SK-N-SH (cell line): Measurements from ENCODE around the gene SV2B. TPM values are rescaled to one million over a fixed set of nuclear protein-coding genes. Genes with fewer than 3 reads are reported as not detected.

Experiments used
- CTCF ChIA-PET: fragments of 300-600, 350-600 bp; formaldehyde crosslinking; extraction: SDS; loops from one replicate; lab custom pipeline; 2021; lab: Yijun Ruan, JAX
- POLR2A ChIA-PET: fragments of 350-600 bp; sonication (Branson Sonifier 250); formaldehyde crosslinking; extraction: SDS; loops from one replicate; lab custom pipeline; 2020; ENCODE audit warnings: antibody characterized with exemption, inconsistent platforms; lab: Yijun Ruan, JAX
- DNase-seq: peaks from one replicate; pipeline ENCODE4 v3.0.0; 2012
- H2AFZ ChIP-seq: fragments of 200-600 bp; sonication (generic); 2 replicates; pipeline ENCODE4 v1.8.1; 2016; ENCODE audit warnings: antibody characterized with exemption, mild to moderate bottlenecking, low read depth
- H3F3A ChIP-seq: fragments of 200-600 bp; sonication (generic); replicated peaks from 2 replicates; pipeline ENCODE3; 2016; ENCODE audit warnings: antibody characterized with exemption, mild to moderate bottlenecking; ENCODE audit not compliant: insufficient read depth
- H3K27ac ChIP-seq, 2 experiments: fragments of 200-500 bp in 1 of 2; fragments of 200-600 bp in 1 of 2; sonication (Bioruptor generic) in 1 of 2; sonication (generic), shearing (Covaris generic) in 1 of 2; 2 replicates each; pipeline versions ENCODE4 v1.5.1 to v1.6.1; 2014 to 2016; ENCODE audit warnings: low read depth in 2 of 2, inconsistent platforms in 1 of 2, low read length in 1 of 2, mild to moderate bottlenecking in 1 of 2, mixed read lengths in 1 of 2
- H3K27me3 ChIP-seq: fragments of 200-600 bp; sonication (generic), shearing (Covaris generic); 2 replicates; pipeline ENCODE4 v1.6.1; 2016; ENCODE audit warnings: mixed run types; ENCODE audit not compliant: insufficient read depth
- H3K36me3 ChIP-seq, 2 experiments: fragments of 200-500 bp in 1 of 2; fragments of 200-600 bp in 1 of 2; sonication (Bioruptor generic) in 1 of 2; sonication (generic) in 1 of 2; replicated peaks in 1 of 2; 2 replicates each; pipeline versions ENCODE3 to v1.5.1; 2014 to 2016; ENCODE audit warnings: low read length in 1 of 2, mild to moderate bottlenecking in 1 of 2; ENCODE audit not compliant: insufficient read depth in 2 of 2, control insufficient read depth in 1 of 2
- H3K4me1 ChIP-seq, 2 experiments: fragments of 200-500 bp in 1 of 2; fragments of 200-600 bp in 1 of 2; sonication (Bioruptor generic) in 1 of 2; sonication (generic), shearing (Covaris generic) in 1 of 2; 2 replicates each; pipeline versions ENCODE4 v1.5.1 to v1.6.1; 2014 to 2016; ENCODE audit warnings: low read depth in 1 of 2, low read length in 1 of 2, mixed run types in 1 of 2; ENCODE audit not compliant: insufficient read depth in 2 of 2, control insufficient read depth in 1 of 2
- H3K4me2 ChIP-seq: fragments of 200-600 bp; sonication (generic), shearing (Covaris generic); 2 replicates; pipeline ENCODE4 v1.6.1; 2017; ENCODE audit warnings: mixed run types
- H3K4me3 ChIP-seq, 2 experiments: fragments of 200-500 bp in 1 of 2; fragments of 200-600 bp in 1 of 2; sonication (Bioruptor generic) in 1 of 2; sonication (generic), shearing (Covaris generic) in 1 of 2; 2 replicates each; pipeline versions ENCODE4 v1.5.1 to v1.8.1; 2014 to 2016; ENCODE audit warnings: low read depth in 2 of 2, inconsistent platforms in 1 of 2, low read length in 1 of 2, mild to moderate bottlenecking in 1 of 2, mixed read lengths in 1 of 2, moderate library complexity in 1 of 2
- H3K79me2 ChIP-seq: fragments of 200-600 bp; sonication (generic); 2 replicates; pipeline ENCODE4 v1.8.1; 2017; ENCODE audit warnings: mild to moderate bottlenecking; ENCODE audit not compliant: insufficient read depth
- H3K9ac ChIP-seq: fragments of 200-600 bp; sonication (generic); 2 replicates; pipeline ENCODE4 v1.6.1; 2017; ENCODE audit warnings: mixed run types
- H3K9me2 ChIP-seq: fragments of 200-600 bp; sonication (generic); 2 replicates; pipeline ENCODE4 v1.6.1; 2017; ENCODE audit warnings: mixed run types
- H3K9me3 ChIP-seq: fragments of 200-600 bp; sonication (generic); 2 replicates; pipeline ENCODE4 v1.6.1; 2017; ENCODE audit warnings: mixed run types, mild to moderate bottlenecking, moderate library complexity
- H4K20me1 ChIP-seq: fragments of 200-600 bp; sonication (generic); 2 replicates; pipeline ENCODE4 v1.6.1; 2017; ENCODE audit warnings: mild to moderate bottlenecking, mixed run types; ENCODE audit not compliant: insufficient read depth
- ELF1 ChIP-seq: IDR thresholded peaks from 2 replicates; pipeline ENCODE4 v1.4.0; 2012
- FOXJ3 ChIP-seq: sonication (generic); formaldehyde crosslinking; IDR thresholded peaks from 2 replicates; pipeline ENCODE4 v1.5.1; 2020; ENCODE audit warnings: mild to moderate bottlenecking, missing genetic modification reagents
- GABPA ChIP-seq: IDR thresholded peaks from 2 replicates; pipeline ENCODE4 v1.4.0; 2012; ENCODE audit warnings: low read depth, mild to moderate bottlenecking
- JUND ChIP-seq: IDR thresholded peaks from 2 replicates; pipeline ENCODE4 v1.4.0; 2012
- MEF2A ChIP-seq: IDR thresholded peaks from 2 replicates; pipeline ENCODE4 v1.4.0; 2012; ENCODE audit warnings: low read depth, borderline replicate concordance
- MXI1 ChIP-seq: IDR thresholded peaks from 2 replicates; pipeline ENCODE4 v1.6.1; 2012; ENCODE audit warnings: mild to moderate bottlenecking, low read depth, low read length, improper control_type of control experiment
- NRF1 ChIP-seq: IDR thresholded peaks from 2 replicates; pipeline ENCODE4 v1.6.1; 2012; ENCODE audit warnings: low read depth, mild to moderate bottlenecking, low read length
- POLR2AphosphoS5 ChIP-seq: IDR thresholded peaks from 2 replicates; pipeline ENCODE4 v1.6.1; 2012; ENCODE audit warnings: low read depth, low read length
- RCOR1 ChIP-seq: fragments of 150-350 bp; IDR thresholded peaks from 2 replicates; pipeline ENCODE4 v1.6.1; 2017; ENCODE audit warnings: antibody characterized with exemption, low read length
- RFX5 ChIP-seq: IDR thresholded peaks from 2 replicates; pipeline ENCODE4 v1.6.1; 2012; ENCODE audit warnings: mild to moderate bottlenecking, improper control_type of control experiment, low read length
- RXRA ChIP-seq: IDR thresholded peaks from 2 replicates; pipeline ENCODE4 v1.4.0; 2012; ENCODE audit warnings: low read depth, mild to moderate bottlenecking, borderline replicate concordance
- whole genome bisulfite sequencing: methylation state at CpG from one replicate; pipeline ENCODE4 v1.1.6; 2017; ENCODE audit warnings: low lambda C conversion rate; 5-methylcytosine and 5-hydroxymethylcytosine counted together
- polyA plus RNA-seq, 3 experiments: library from polyadenylated mRNA; depleted of rRNA; stranded (reverse); fragments of >200 nt; gene quantifications; 2 replicates each; pipeline ENCODE4 v1.2.3, GENCODE V29; 2012
- TF ChIP-seq, protein P1 (sequence below): IDR thresholded peaks from 2 replicates; pipeline ENCODE4 v1.6.1; 2012; ENCODE audit warnings: mild to moderate bottlenecking, low read depth, low read length, moderate library complexity
- TF ChIP-seq, protein P2 (sequence below): fragments of 150-350 bp; IDR thresholded peaks from 2 replicates; pipeline ENCODE4 v1.6.1; 2016; ENCODE audit warnings: mild to moderate bottlenecking, low read depth, low read length
- TF ChIP-seq, protein P3 (sequence below): fragments of 200-600 bp; sonication (generic); IDR thresholded peaks from 2 replicates; pipeline ENCODE4 v1.6.1; 2017; ENCODE audit warnings: antibody characterized with exemption, mild to moderate bottlenecking, moderate library complexity

Gene SV2B
- polyA plus RNA-seq, 1 of the 3 experiments (the other 2 are of a cell fraction): not detected

GRCh38 chr15:91244919-91245318 lies 144.9 kb downstream of the SV2B start:
- Histone ChIP-seq H3F3A (no peaks in the 10 kb centered on the region), H3K9ac (no peak overlapping the region), H3K9me3 (no peaks in the 10 kb centered on the region), H3K4me1 (peaks cover 0 to 2% of the 10 kb centered on the region in 2 experiments; a peak in 1 of 4 replicates), H3K4me2 (no peak overlapping the region), H3K36me3 (no peaks in the 10 kb centered on the region), H2AFZ (no peak overlapping the region), H3K27ac (no peak overlapping the region), H4K20me1 (no peaks in the 10 kb centered on the region), H3K9me2 (no peaks in the 10 kb centered on the region), H3K4me3 (no peak overlapping the region), H3K27me3 (no peaks in the 10 kb centered on the region), H3K79me2 (no peaks in the 10 kb centered on the region)
- 59% methylated on average over 4 of the region's 4 CpGs for WGBS
- TF ChIP-seq FOXJ3 (CRISPR knock-in tag) (no peak), GABPA (no peak), POLR2AphosphoS5 (no peak), MEF2A (no peak), JUND (no peak), ELF1 (no peak), RXRA (no peak), MXI1 (no peak), RCOR1 (no peak), RFX5 (no peak), NRF1 (no peak)
- TF ChIP-seq, protein P1, sequence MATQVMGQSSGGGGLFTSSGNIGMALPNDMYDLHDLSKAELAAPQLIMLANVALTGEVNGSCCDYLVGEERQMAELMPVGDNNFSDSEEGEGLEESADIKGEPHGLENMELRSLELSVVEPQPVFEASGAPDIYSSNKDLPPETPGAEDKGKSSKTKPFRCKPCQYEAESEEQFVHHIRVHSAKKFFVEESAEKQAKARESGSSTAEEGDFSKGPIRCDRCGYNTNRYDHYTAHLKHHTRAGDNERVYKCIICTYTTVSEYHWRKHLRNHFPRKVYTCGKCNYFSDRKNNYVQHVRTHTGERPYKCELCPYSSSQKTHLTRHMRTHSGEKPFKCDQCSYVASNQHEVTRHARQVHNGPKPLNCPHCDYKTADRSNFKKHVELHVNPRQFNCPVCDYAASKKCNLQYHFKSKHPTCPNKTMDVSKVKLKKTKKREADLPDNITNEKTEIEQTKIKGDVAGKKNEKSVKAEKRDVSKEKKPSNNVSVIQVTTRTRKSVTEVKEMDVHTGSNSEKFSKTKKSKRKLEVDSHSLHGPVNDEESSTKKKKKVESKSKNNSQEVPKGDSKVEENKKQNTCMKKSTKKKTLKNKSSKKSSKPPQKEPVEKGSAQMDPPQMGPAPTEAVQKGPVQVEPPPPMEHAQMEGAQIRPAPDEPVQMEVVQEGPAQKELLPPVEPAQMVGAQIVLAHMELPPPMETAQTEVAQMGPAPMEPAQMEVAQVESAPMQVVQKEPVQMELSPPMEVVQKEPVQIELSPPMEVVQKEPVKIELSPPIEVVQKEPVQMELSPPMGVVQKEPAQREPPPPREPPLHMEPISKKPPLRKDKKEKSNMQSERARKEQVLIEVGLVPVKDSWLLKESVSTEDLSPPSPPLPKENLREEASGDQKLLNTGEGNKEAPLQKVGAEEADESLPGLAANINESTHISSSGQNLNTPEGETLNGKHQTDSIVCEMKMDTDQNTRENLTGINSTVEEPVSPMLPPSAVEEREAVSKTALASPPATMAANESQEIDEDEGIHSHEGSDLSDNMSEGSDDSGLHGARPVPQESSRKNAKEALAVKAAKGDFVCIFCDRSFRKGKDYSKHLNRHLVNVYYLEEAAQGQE: no peak
- TF ChIP-seq, protein P2, sequence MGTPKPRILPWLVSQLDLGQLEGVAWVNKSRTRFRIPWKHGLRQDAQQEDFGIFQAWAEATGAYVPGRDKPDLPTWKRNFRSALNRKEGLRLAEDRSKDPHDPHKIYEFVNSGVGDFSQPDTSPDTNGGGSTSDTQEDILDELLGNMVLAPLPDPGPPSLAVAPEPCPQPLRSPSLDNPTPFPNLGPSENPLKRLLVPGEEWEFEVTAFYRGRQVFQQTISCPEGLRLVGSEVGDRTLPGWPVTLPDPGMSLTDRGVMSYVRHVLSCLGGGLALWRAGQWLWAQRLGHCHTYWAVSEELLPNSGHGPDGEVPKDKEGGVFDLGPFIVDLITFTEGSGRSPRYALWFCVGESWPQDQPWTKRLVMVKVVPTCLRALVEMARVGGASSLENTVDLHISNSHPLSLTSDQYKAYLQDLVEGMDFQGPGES: no peak
- TF ChIP-seq, protein P3, sequence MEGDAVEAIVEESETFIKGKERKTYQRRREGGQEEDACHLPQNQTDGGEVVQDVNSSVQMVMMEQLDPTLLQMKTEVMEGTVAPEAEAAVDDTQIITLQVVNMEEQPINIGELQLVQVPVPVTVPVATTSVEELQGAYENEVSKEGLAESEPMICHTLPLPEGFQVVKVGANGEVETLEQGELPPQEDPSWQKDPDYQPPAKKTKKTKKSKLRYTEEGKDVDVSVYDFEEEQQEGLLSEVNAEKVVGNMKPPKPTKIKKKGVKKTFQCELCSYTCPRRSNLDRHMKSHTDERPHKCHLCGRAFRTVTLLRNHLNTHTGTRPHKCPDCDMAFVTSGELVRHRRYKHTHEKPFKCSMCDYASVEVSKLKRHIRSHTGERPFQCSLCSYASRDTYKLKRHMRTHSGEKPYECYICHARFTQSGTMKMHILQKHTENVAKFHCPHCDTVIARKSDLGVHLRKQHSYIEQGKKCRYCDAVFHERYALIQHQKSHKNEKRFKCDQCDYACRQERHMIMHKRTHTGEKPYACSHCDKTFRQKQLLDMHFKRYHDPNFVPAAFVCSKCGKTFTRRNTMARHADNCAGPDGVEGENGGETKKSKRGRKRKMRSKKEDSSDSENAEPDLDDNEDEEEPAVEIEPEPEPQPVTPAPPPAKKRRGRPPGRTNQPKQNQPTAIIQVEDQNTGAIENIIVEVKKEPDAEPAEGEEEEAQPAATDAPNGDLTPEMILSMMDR: no peak
- DNase-seq: no peak
- ChIA-PET CTCF (interaction anchor here (0.7 to 4.5 kb wide), 6 partner anchors 13 to 195 kb away, joined by 3 to 37 read pairs (median 3); no protein-coding TSS in a partner anchor), POLR2A (no interaction called here)
